Measurements from ENCODE around the gene TAS1R2. TPM values are rescaled to one million over a fixed set of nuclear protein-coding genes. Genes with fewer than 3 reads are reported as not detected.

TAS1R2 gene
- total and polyA plus RNA-seq, 2 of the 13 experiments (the other 11 are each of a cell fraction or from before 2014, with no cell fraction given), result not detected

GRCh38 chr1:18856435-18856834 is 3.0 kb downstream of the TAS1R2 start:
- ChIA-PET POLR2A (no interaction called here), CTCF (ENCODE audit: low intra/inter-chr PET ratio, low total read pairs) (no interaction called here)
- Histone ChIP-seq H4K20me1 (ENCODE audit: insufficient read depth, low read length) (no peaks in the 10 kb centered on the region), H3K9me3 (ENCODE audit: low read length) (no peaks in the 10 kb centered on the region), H3K79me2 (ENCODE audit: insufficient read depth, low read length) (no peaks in the 10 kb centered on the region), H3K27me3 (ENCODE audit: control insufficient read depth in 1 of 2, insufficient read depth in 2 of 2, low read length in 2 of 2) (peaks cover 1 to 20% of the 10 kb centered on the region in 2 experiments; a peak in 3 of 5 replicates), H3K4me3 (replicated peaks in 1 of 3; ENCODE audit: insufficient read depth in 1 of 3, low read depth in 2 of 3, low read length in 3 of 3) (no peak overlapping the region), H3K36me3 (replicated peaks in 1 of 2; ENCODE audit: control insufficient read depth in 1 of 2, insufficient read depth in 2 of 2, low read length in 2 of 2) (no peaks in the 10 kb centered on the region), H3K9ac (ENCODE audit: insufficient read depth, low read depth, low read length) (no peak overlapping the region), H3K4me2 (ENCODE audit: low read depth, low read length) (no peak overlapping the region), H3K4me1 (ENCODE audit: insufficient read depth, low read length) (no peaks in the 10 kb centered on the region), H2AFZ (ENCODE audit: low read length) (no peak overlapping the region), H3K27ac (ENCODE audit: extremely low read length, insufficient read depth, low read length) (no peak overlapping the region)
- no peak for ATAC-seq
- FAIRE-seq, result no peak
- peak; percentile 94 for TF ChIP-seq ZKSCAN1 (IDR thresholded peaks at IDR 0.05; ENCODE audit: low read length)
- TF ChIP-seq NAIF1 (CRISPR knock-in tag; IDR thresholded peaks at IDR 0.05; ENCODE audit: borderline replicate concordance), result no peak
- in situ Hi-C loops (cut with HindIII; ENCODE audit: extremely low pct_ligation_motif_present, low pct_unique_long_range_greater_than_20kb), result no loop called here
- 47% methylated on average over 1 of the region's 1 CpG for WGBS (ENCODE audit: low lambda C conversion rate)
- DNase-seq (ENCODE audit: low spot score), result no peak
- intact Hi-C loops (cut with micrococcal nuclease; ENCODE audit: unreplicated experiment), result no loop called here
- BruUV-seq (replicated peaks), result no TSS peak

GRCh38 chr1:18855573-18855972 is 3.9 kb downstream of the TAS1R2 start:
- in situ Hi-C loops (cut with HindIII; ENCODE audit: extremely low pct_ligation_motif_present, low pct_unique_long_range_greater_than_20kb) (no loop called here), intact Hi-C loops (cut with micrococcal nuclease; ENCODE audit: unreplicated experiment) (no loop called here)
- DNase-seq (ENCODE audit: low spot score) (peak; percentile 10), ATAC-seq (peak; percentile 59), FAIRE-seq (no peak)
- Histone ChIP-seq H4K20me1 (ENCODE audit: insufficient read depth, low read length) (no peaks in the 10 kb centered on the region), H3K4me2 (ENCODE audit: low read depth, low read length) (no peak overlapping the region), H3K27ac (ENCODE audit: extremely low read length, insufficient read depth, low read length) (no peak overlapping the region), H3K27me3 (ENCODE audit: control insufficient read depth in 1 of 2, insufficient read depth in 2 of 2, low read length in 2 of 2) (peaks cover 1 to 22% of the 10 kb centered on the region in 2 experiments; a peak in 3 of 5 replicates), H3K4me1 (ENCODE audit: insufficient read depth, low read length) (no peaks in the 10 kb centered on the region), H3K79me2 (ENCODE audit: insufficient read depth, low read length) (no peaks in the 10 kb centered on the region), H2AFZ (ENCODE audit: low read length) (no peak overlapping the region), H3K9ac (ENCODE audit: insufficient read depth, low read depth, low read length) (no peak overlapping the region), H3K36me3 (replicated peaks in 1 of 2; ENCODE audit: control insufficient read depth in 1 of 2, insufficient read depth in 2 of 2, low read length in 2 of 2) (no peaks in the 10 kb centered on the region), H3K4me3 (replicated peaks in 1 of 3; ENCODE audit: insufficient read depth in 1 of 3, low read depth in 2 of 3, low read length in 3 of 3) (no peak overlapping the region), H3K9me3 (ENCODE audit: low read length) (no peaks in the 10 kb centered on the region)
- POLR2A ChIA-PET, result no interaction called here
- CTCF ChIA-PET (ENCODE audit: low intra/inter-chr PET ratio, low total read pairs), result no interaction called here
- WGBS (ENCODE audit: low lambda C conversion rate), result 4% methylated on average over 6 of the region's 6 CpGs
- BruUV-seq (replicated peaks), result no TSS peak
- TF ChIP-seq CREBL2 (CRISPR knock-in tag; IDR thresholded peaks at IDR 0.05; ENCODE audit: borderline replicate concordance) (no peak), ZNF770 (CRISPR knock-in tag; IDR thresholded peaks at IDR 0.05) (no peak), KDM4B (CRISPR knock-in tag; IDR thresholded peaks at IDR 0.05) (no peak), ZNF451 (CRISPR knock-in tag; IDR thresholded peaks at IDR 0.05) (no peak), ELF4 (CRISPR knock-in tag; IDR thresholded peaks at IDR 0.05; ENCODE audit: borderline replicate concordance) (no peak), ZNF672 (CRISPR knock-in tag; IDR thresholded peaks at IDR 0.05) (no peak), TRIM24 (CRISPR knock-in tag; IDR thresholded peaks at IDR 0.05) (no peak), MNT (IDR thresholded peaks at IDR 0.05) (no peak), ZNF207 (IDR thresholded peaks at IDR 0.05; ENCODE audit: borderline replicate concordance) (no peak), ZNF18 (CRISPR knock-in tag; IDR thresholded peaks at IDR 0.05; ENCODE audit: insufficient replicate concordance) (no peak), ZNF232 (CRISPR knock-in tag; IDR thresholded peaks at IDR 0.05; ENCODE audit: borderline replicate concordance) (no peak), KAT8 (CRISPR knock-in tag; IDR thresholded peaks at IDR 0.05) (no peak), SMC3 (IDR thresholded peaks at IDR 0.05; ENCODE audit: low read length) (no peak)

All from HepG2 (cell line).